Fibroblast of lung (primary cell): ENCODE measurements around the gene MAMLD1.

Experiments
- EZH2 ChIP-seq: IDR thresholded peaks from 2 replicates; pipeline ENCODE4 v1.5.1; 2012; ENCODE audit warnings: low read length, control low read depth, mild to moderate bottlenecking; ENCODE audit errors: missing control alignments
- TF ChIP-seq, protein P1 (sequence below), 2 donors: IDR thresholded peaks in 1 of 2; conservative IDR thresholded peaks in 1 of 2; 1 replicate in 1 of 2; 2 replicates in 1 of 2; pipeline ENCODE4 v1.5.1; 2011 to 2012; ENCODE audit warnings: low read length in 2 of 2, control low read depth in 1 of 2, inconsistent platforms in 1 of 2, low read depth in 1 of 2, mild to moderate bottlenecking in 1 of 2

DNA sequence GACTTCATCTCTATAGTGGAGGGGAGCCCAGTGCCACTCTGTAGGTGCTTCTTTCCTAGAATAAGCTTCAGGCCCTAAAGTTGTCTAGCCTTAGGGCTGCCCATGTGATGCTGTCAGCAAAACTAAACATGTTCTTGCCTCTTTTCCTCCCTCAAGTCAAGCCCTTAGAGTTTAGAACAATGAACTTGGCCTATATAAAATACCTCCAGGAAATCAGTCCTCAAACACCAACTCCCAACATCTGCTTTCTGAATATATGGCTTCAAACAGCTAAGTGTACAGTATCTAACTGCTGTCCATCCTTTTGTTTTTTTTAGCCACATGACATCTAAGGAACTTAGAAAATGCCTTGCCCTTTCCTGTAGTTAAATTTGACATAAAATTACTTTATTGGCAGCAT, 91.0 kb downstream of the MAMLD1 start:
- TF ChIP-seq, protein P1, sequence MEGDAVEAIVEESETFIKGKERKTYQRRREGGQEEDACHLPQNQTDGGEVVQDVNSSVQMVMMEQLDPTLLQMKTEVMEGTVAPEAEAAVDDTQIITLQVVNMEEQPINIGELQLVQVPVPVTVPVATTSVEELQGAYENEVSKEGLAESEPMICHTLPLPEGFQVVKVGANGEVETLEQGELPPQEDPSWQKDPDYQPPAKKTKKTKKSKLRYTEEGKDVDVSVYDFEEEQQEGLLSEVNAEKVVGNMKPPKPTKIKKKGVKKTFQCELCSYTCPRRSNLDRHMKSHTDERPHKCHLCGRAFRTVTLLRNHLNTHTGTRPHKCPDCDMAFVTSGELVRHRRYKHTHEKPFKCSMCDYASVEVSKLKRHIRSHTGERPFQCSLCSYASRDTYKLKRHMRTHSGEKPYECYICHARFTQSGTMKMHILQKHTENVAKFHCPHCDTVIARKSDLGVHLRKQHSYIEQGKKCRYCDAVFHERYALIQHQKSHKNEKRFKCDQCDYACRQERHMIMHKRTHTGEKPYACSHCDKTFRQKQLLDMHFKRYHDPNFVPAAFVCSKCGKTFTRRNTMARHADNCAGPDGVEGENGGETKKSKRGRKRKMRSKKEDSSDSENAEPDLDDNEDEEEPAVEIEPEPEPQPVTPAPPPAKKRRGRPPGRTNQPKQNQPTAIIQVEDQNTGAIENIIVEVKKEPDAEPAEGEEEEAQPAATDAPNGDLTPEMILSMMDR (conservative IDR thresholded peaks at IDR 0.05 in 1 of 2, IDR thresholded peaks at IDR 0.05 in 1 of 2; ENCODE audit: low read depth in 1 of 2, low read length in 2 of 2) = no peak
- TF ChIP-seq EZH2 = no peak
